DND-41 (cell line): ENCODE results near the gene WNT6.

ENCODE experiments used
- CTCF ChIP-seq: IDR thresholded peaks from 2 replicates; pipeline ENCODE4 v1.5.1; 2012; ENCODE audit warnings: borderline replicate concordance, low read length, moderate library complexity, mild to moderate bottlenecking; ENCODE audit not compliant: poor library complexity, severe bottlenecking; ENCODE audit errors: extremely low read depth
- EZH2 ChIP-seq: IDR thresholded peaks from 3 replicates; pipeline ENCODE4 v1.6.1; 2012; ENCODE audit warnings: borderline replicate concordance, low read depth, mild to moderate bottlenecking, moderate library complexity, low read length, inconsistent platforms; ENCODE audit not compliant: severe bottlenecking

GRCh38 chr2:218895759-218896500, 36.3 kb downstream of the WNT6 start:
- TF ChIP-seq CTCF: no peak
- no peak for TF ChIP-seq EZH2
